Epithelial cell of esophagus (primary cell): ENCODE data around the gene TNFRSF4.

Source experiments
- DNase-seq: peaks from one replicate; pipeline ENCODE4 v3.0.0; 2010; ENCODE audit warnings: low read depth
- H3K4me3 ChIP-seq: 2 replicates; pipeline ENCODE4 v1.5.1; 2011; ENCODE audit warnings: mild to moderate bottlenecking, low read length, control low read depth
- TF ChIP-seq, protein P1 (sequence below): IDR thresholded peaks from 2 replicates; pipeline ENCODE4 v1.5.1; 2011; ENCODE audit warnings: low read depth, mild to moderate bottlenecking, low read length, control low read depth, inconsistent platforms; ENCODE audit not compliant: insufficient read depth; ENCODE audit errors: missing control alignments

Gene TNFRSF4

GRCh38 chr1:1211541-1212441, 2.2 kb downstream of the TNFRSF4 start:
- DNase-seq = no peak
- TF ChIP-seq, protein P1, sequence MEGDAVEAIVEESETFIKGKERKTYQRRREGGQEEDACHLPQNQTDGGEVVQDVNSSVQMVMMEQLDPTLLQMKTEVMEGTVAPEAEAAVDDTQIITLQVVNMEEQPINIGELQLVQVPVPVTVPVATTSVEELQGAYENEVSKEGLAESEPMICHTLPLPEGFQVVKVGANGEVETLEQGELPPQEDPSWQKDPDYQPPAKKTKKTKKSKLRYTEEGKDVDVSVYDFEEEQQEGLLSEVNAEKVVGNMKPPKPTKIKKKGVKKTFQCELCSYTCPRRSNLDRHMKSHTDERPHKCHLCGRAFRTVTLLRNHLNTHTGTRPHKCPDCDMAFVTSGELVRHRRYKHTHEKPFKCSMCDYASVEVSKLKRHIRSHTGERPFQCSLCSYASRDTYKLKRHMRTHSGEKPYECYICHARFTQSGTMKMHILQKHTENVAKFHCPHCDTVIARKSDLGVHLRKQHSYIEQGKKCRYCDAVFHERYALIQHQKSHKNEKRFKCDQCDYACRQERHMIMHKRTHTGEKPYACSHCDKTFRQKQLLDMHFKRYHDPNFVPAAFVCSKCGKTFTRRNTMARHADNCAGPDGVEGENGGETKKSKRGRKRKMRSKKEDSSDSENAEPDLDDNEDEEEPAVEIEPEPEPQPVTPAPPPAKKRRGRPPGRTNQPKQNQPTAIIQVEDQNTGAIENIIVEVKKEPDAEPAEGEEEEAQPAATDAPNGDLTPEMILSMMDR = no peak
- H3K4me3 ChIP-seq = no peak overlapping the region

DNA sequence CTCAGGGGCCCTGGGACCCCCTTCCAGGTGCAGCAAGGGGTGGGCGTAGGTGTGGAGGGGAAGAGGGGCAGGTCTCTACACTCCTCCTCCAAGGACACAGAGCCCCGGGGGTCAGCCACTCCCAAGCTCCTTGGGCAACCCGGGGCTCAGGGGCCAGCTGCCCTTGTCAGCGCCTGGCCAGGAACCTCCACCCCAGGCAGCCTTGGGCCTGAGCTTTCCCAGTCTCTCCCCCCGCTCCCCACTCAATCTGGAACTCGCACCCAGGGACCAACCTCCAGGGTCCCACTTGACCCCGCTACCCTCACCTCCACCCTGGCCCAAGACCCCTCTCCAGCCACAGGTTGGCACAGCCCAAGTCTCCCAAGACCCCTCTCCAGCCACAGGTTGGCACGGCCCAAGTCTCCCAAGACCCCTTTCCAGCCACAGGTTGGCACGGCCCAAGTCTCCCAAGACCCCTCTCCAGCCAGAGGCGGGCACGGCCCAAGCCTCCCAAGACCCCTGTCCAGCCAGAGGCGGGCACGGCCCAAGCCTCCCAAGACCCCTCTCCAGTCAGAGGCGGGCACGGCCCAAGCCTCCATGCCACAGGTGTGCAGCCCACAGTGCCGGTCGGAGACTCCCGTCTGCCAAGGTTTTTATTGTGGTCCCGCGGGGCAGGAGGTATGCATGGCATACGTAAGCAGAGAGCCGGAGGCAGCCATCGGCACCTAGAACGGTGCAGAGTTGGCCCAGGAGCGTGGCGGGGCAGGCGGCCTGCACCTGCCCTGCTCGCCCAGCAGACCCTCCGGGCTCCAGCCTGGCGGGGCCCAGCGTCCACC, 3.0 kb downstream of the TNFRSF4 start:
- DNase-seq = no peak
- TF ChIP-seq, protein P1 = no peak
- no peak overlapping the region for H3K4me3 ChIP-seq

GRCh38 chr1:1208713-1209433, 5.1 kb downstream of the TNFRSF4 start:
- no peak overlapping the region for H3K4me3 ChIP-seq

GRCh38 chr1:1207571-1207892, 6.4 kb downstream of the TNFRSF4 start:
- TF ChIP-seq, protein P1 = no peak
- DNase-seq = no peak
- H3K4me3 ChIP-seq = no peak overlapping the region

More at GRCh38 chr1:1208713-1209433, 5.1 kb downstream of the TNFRSF4 start:
- no peak for DNase-seq
- TF ChIP-seq, protein P1 = no peak

GRCh38 chr1:1206966-1207531, 6.9 kb downstream of the TNFRSF4 start:
- no peak for DNase-seq
- TF ChIP-seq, protein P1 = no peak
- no peak overlapping the region for H3K4me3 ChIP-seq

GRCh38 chr1:1206376-1206965, 7.5 kb downstream of the TNFRSF4 start, which contains the start of gene TNFRSF18:
Gene TNFRSF18 (minus strand): TSS chr1:1206592. CDS start chr1:1206571, 21 bp downstream.
- TF ChIP-seq, protein P1 = no peak
- no peak within 1 kb of the TSS for H3K4me3 ChIP-seq
- no peak for DNase-seq
